ENCODE data around the gene DOCK10.

GRCh38 chr2:225056330-225057073 lies 14.2 kb upstream of the DOCK10 start:
- TF ChIP-seq PML (IDR thresholded peaks at IDR 0.05; ENCODE audit: low read length) (no peak), BMI1 (IDR thresholded peaks at IDR 0.05; ENCODE audit: borderline replicate concordance) (no peak), NR2F1 (conservative IDR thresholded peaks at IDR 0.05) (no peak), POLR2A (IDR thresholded peaks at IDR 0.05; ENCODE audit: low read depth, low read length) (no peak), ZNF384 (IDR thresholded peaks at IDR 0.05; ENCODE audit: borderline replicate concordance, low read depth, low read length) (no peak), RAD21 (IDR thresholded peaks at IDR 0.05; ENCODE audit: insufficient read depth, low read depth, low read length) (no peak)
